ENCODE results near the gene APMAP.
"Not testable (repeated sequence)": the region's sequence is repeated elsewhere in the genome, so short reads cannot be mapped to it uniquely, and the experiment has no call there.

The APMAP gene

GRCh38 chr20:24951536-24952083 lies 40.9 kb downstream of the APMAP start:
- in situ Hi-C loops (cut with HindIII; ENCODE audit: low sequenced_read_pairs) = no loop called here
- H3K4me3 ChIP-seq (ENCODE audit: low read depth, low read length) = no peak overlapping the region
- TF ChIP-seq CTCF (IDR thresholded peaks at IDR 0.05; ENCODE audit: low read depth, low read length, missing control alignments) = no peak
- DNase-seq (ENCODE audit: low read depth) = no peak

- no peak for DNase-seq (ENCODE audit: low read depth)
- in situ Hi-C loops (cut with HindIII; ENCODE audit: low sequenced_read_pairs) = no loop called here
- no peak overlapping the region for H3K4me3 ChIP-seq (ENCODE audit: low read depth, low read length)
- TF ChIP-seq CTCF (IDR thresholded peaks at IDR 0.05; ENCODE audit: low read depth, low read length, missing control alignments) = no peak
Measured at GRCh38 chr20:24950836-24951525, 41.6 kb downstream of the APMAP start.

- H3K4me3 ChIP-seq (ENCODE audit: low read depth, low read length) = no peak overlapping the region
- no peak for TF ChIP-seq CTCF (IDR thresholded peaks at IDR 0.05; ENCODE audit: low read depth, low read length, missing control alignments)
- DNase-seq (ENCODE audit: low read depth) = no peak
- in situ Hi-C loops (cut with HindIII; ENCODE audit: low sequenced_read_pairs) = no loop called here
Measured at GRCh38 chr20:24950128-24950835, 42.3 kb downstream of the APMAP start.

GRCh38 chr20:24949756-24950127 lies 42.8 kb downstream of the APMAP start:
- DNase-seq (ENCODE audit: low read depth) = no peak
- in situ Hi-C loops (cut with HindIII; ENCODE audit: low sequenced_read_pairs) = no loop called here
- no peak overlapping the region for H3K4me3 ChIP-seq (ENCODE audit: low read depth, low read length)
- TF ChIP-seq CTCF (IDR thresholded peaks at IDR 0.05; ENCODE audit: low read depth, low read length, missing control alignments) = no peak

GRCh38 chr20:24948939-24949679 lies 43.4 kb downstream of the APMAP start, which contains the start of gene CST7:
TSS of gene CST7 (plus strand) at chr20:24949269. CDS start at chr20:24949506, 237 bp downstream.
- no peak for DNase-seq (ENCODE audit: low read depth)
- no peak within 1 kb of the TSS for H3K4me3 ChIP-seq (ENCODE audit: low read depth, low read length)
- TF ChIP-seq CTCF (IDR thresholded peaks at IDR 0.05; ENCODE audit: low read depth, low read length, missing control alignments) = no peak
- in situ Hi-C loops (cut with HindIII; ENCODE audit: low sequenced_read_pairs) = no loop called here

GRCh38 chr20:24948396-24948938 lies 44.1 kb downstream of the APMAP start:
- in situ Hi-C loops (cut with HindIII; ENCODE audit: low sequenced_read_pairs); H3K4me3 ChIP-seq (ENCODE audit: low read depth, low read length); DNase-seq (ENCODE audit: low read depth): not testable (repeated sequence)

GRCh38 chr20:24946376-24946775 lies 46.2 kb downstream of the APMAP start:
- DNase-seq (ENCODE audit: low read depth); H3K4me3 ChIP-seq (ENCODE audit: low read depth, low read length); in situ Hi-C loops (cut with HindIII; ENCODE audit: low sequenced_read_pairs): not testable (repeated sequence)
